Activated CD4-positive, alpha-beta T cell treated with anti-CD3 and anti-CD28 coated beads, Interleukin-2, amount 50 U/mL, for 24 hours (primary cell): ENCODE results near the gene WDR1.

Experiments used
- DNase-seq, 2 donors: peaks; one replicate each; pipeline ENCODE4 v3.0.0-alpha.2; 2020; ENCODE audit warnings: low read depth in 1 of 2, low spot score in 1 of 2

WDR1 gene

DNA sequence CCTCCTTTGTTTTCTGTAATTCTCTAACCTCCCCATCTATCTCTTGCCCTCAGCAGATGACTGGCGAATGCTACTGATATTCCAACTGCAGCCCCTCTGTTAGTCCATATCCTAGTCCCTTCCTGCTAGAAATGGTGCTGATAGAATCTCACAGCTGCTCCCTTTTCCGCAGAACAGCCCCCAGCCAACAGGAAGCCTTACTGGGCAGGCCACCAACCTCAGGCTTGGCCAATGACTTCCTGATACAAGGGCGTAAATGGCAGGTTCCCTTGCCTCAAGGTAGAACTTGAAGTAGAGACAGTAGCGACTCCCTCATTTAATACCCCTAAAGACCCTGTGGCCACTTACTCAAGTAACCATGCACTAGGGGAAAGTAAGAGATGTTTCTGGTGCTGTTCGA is 68.6 kb downstream of the WDR1 start:
- DNase-seq, result no peak

DNA sequence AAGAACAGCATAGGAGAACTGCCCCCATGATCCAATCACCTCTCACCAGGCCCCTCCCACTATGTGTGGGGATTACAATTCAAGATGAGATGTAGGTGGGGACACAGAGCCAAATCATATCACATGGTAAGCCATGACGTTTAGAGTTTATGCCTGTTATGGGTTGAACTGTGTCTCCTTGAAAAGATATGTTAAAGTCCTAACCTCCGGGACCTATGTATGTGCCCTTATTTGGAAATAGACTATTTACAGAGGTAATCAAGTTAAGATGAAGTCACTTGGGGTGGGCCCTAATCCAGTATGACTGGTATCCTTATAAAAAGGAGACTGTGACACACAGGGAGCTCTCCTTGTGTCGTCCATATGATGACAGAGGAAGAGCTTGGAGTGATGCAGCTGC is 70.1 kb downstream of the WDR1 start:
- DNase-seq, result no peak

- no peak for DNase-seq
Measured at GRCh38 chr4:10045481-10045880, 71.1 kb downstream of the WDR1 start.

DNA sequence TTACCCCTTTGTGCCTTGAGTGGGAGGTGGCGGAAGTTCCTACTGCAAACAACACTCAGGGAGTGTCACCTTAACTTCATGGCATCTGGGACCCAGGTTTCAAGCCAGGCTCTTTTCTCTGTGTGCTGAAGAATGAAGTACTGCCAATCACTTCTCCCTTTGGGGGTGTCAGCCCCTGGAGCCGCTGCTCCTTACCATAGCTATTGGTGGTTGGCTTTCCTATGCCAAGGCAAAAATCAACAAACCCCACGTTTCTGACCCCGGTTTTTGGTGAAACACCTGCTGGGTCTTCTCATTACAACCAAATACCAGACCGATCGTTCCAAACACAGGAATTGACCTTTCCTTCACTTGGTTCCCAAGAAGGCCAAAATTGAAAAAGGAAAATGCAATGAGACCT is 75.6 kb downstream of the WDR1 start:
- DNase-seq, result no peak

- DNase-seq, result no peak
Measured at GRCh38 chr4:10040049-10040892, 76.3 kb downstream of the WDR1 start.

- DNase-seq, result no peak
Measured at GRCh38 chr4:10036807-10037342, 79.7 kb downstream of the WDR1 start.

DNA sequence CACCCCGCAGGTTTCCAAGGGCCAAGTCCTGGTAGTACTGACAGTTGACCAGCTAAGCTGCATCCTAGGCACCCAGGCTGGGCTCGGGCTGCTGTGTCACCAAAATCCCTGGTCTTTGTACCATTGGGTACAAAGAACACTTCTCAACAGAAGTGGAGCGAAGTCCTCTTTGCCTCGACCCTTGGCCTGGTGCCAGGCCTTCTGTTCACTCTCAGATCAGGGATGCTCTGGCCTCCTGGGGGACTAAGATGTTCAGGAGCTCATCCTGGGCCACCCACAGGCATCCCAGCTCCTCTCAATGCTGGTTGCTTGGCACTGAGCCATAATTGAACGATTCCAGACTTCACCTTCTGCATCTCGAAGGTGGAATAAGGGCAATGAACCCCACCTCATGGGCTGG is 81.5 kb downstream of the WDR1 start:
- no peak for DNase-seq

- DNase-seq, result no peak
Measured at GRCh38 chr4:10034612-10035104, 81.9 kb downstream of the WDR1 start.

GRCh38 chr4:10034136-10034535 is 82.5 kb downstream of the WDR1 start:
- DNase-seq, result no peak

DNA sequence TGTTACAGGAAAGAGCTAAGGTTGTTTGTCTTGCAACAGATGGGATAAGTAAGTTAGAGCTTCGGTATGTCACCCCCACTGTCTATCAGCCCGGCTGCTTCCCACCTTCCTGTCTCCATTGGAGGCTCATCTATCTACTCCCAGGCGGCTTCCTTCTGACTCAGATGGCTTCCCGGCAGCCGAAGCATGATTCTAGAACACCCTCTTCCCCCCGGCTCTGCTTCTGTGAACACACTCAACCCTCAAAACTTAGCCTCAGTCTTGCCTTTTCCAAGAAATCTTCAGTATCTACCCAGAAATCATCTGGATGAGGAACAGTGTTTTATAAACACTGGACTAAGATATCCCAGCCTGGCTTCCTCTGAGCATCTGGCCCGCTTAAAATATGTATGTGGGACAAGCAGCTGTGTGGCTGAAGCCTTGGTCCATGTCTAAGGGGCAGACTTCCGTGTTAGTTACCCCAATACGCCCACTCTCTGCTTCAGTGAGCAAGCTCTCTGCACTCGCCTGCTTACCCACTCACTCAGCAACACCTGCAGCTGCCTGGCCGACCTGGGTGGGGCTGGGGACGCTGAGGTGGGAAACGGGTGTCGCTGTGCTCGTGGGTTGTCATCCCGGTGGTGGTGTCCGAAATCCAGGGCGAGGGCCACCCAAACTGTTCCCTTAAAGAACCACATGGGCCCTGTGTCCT is 83.3 kb downstream of the WDR1 start:
- DNase-seq, result no peak

DNA sequence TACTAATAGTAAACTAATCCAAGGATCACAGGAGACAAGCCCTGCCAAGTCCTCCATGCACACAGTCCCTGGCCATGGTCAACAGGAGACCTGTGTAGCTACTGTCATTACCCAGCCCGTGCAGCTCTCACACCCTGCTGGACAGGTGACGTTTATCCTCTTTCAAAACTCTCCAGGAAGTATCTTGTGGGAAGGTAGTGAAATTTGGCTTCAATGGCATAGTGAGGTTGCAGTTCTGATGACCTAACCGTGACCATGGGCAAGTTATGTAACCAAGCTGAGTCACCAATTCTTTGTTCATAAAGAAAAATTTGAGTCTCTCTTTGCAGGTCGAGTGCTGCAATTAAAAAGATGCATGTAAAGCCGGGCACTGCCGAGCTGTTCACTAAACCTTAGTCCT is 84.0 kb downstream of the WDR1 start:
- no peak for DNase-seq

GRCh38 chr4:10031668-10032590 is 84.7 kb downstream of the WDR1 start:
- no peak for DNase-seq

DNA sequence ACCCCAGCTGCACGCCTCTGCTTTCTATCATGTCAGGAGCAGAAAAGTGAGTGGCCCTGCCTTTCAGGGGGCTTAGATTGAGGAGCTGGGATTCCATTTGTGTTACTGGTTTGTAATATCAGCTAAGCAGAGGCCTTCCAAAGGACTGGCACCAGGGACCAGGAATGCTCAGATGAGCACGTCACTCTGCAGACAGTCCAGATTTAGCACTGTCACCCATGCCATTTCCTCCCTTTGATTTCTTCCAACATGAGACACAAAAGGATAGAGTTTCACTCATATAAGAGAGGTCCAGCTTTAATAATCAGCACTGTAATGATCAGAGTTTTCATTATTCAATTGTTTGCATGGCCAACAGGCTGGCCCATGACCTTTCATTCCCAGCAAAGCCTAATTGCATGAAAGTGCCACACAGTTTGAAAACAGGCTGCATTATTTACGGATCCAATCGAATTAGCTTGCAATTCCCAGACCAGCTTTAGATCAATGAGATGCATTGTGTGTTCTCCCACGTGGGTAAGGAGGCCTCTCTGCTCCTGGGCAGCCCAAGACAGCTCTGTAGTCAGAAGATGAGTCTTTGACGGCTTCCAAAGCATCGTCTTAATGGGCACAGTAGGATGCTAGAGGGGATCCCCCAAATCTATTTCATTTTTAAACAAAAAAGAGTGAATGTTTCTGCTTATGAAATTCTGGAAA is 85.5 kb downstream of the WDR1 start:
- DNase-seq, result no peak

GRCh38 chr4:10029403-10029802 is 87.2 kb downstream of the WDR1 start:
- DNase-seq, result no peak

DNA sequence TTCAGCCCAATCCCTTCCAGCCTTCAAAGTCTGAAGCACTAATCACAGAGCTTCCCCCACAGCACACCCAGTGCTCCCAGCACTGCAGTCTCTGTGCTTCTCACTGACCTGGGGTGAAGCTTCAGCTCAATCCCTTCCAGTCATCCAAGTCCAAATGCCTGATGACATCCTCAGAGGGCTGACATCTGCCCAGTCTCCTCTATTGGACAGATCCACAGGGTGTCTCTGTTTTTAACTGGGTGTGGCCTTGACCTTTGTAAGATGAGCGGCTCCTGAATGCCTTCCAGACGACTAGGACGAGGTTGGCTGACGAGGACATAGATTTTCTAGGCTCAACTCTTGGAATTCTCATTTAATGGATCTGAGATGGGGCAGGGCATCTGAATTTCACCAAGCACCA is 87.7 kb downstream of the WDR1 start:
- DNase-seq, result no peak

DNA sequence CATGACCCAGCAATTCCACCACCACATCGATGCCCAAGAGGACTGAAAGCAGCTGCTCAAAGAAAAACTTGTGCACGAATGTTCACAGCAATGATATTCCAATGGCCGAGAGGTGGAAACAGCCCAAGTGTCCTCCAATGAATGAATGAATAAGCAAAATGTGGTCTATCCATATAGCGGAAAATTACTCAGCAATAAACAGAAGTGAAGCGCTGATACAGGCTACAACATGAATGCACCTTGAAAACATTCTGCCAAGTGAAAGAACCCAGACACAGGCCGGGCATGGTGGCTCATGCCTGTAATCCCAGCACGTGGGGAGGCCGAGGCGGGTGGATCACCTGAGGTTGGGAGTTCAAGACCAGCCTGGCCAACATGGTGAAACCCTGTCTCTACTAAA is 90.1 kb downstream of the WDR1 start:
- no peak for DNase-seq

- DNase-seq, result no peak
Measured at GRCh38 chr4:10025230-10025806, 91.3 kb downstream of the WDR1 start.
